PFSK-1 (cell line): ENCODE results near the gene KRTAP12-2.

Experiments
- FOXP2 ChIP-seq: optimal IDR thresholded peaks from 2 replicates; pipeline ENCODE3; 2011; ENCODE audit warnings: borderline replicate concordance, control low read depth, inconsistent platforms; ENCODE audit not compliant: insufficient read depth; ENCODE audit errors: extremely low read length, extremely low read depth
- POLR2AphosphoS5 ChIP-seq: IDR thresholded peaks from 2 replicates; pipeline ENCODE4 v1.6.1; 2012; ENCODE audit warnings: low read depth, mild to moderate bottlenecking, control low read depth, low read length, moderate library complexity
- REST ChIP-seq, 2 experiments: IDR thresholded peaks; 2 replicates each; pipeline versions ENCODE4 v1.6.1 to v1.8.0; 2011 to 2012; ENCODE audit warnings: low read depth in 2 of 2, low read length in 2 of 2, control low read depth in 1 of 2, inconsistent platforms in 1 of 2, mild to moderate bottlenecking in 1 of 2, moderate library complexity in 1 of 2; ENCODE audit not compliant: insufficient read depth in 1 of 2
- SIN3A ChIP-seq: IDR thresholded peaks from 2 replicates; pipeline ENCODE4 v1.6.1; 2012; ENCODE audit warnings: mild to moderate bottlenecking, low read length, moderate library complexity, borderline replicate concordance; ENCODE audit not compliant: insufficient read depth
- TAF1 ChIP-seq: IDR thresholded peaks from 2 replicates; pipeline ENCODE4 v1.6.1; 2012; ENCODE audit warnings: low read length, control low read depth, borderline replicate concordance; ENCODE audit not compliant: insufficient read depth

GRCh38 chr21:44653123-44653522 lies 13.6 kb downstream of the KRTAP12-2 start:
- TF ChIP-seq POLR2AphosphoS5 (no peak), FOXP2 (no peak), REST (IDR thresholded peaks at IDR 0.05; ENCODE audit: insufficient read depth in 1 of 2, low read depth in 2 of 2, low read length in 2 of 2) (no peak), SIN3A (no peak), TAF1 (no peak)
